Activated CD4-positive, alpha-beta T cell treated with anti-CD3 and anti-CD28 coated beads, Interleukin-2, amount 50 U/mL, for 16 hours (primary cell): ENCODE data around the gene TUBA3E.
"Not testable (repeated sequence)": the region's sequence is repeated elsewhere in the genome, so short reads cannot be mapped to it uniquely, and the experiment has no call there.

Experiments used
- DNase-seq: peaks from one replicate; pipeline ENCODE4 v3.0.0-alpha.2; 2020

Gene TUBA3E

DNA sequence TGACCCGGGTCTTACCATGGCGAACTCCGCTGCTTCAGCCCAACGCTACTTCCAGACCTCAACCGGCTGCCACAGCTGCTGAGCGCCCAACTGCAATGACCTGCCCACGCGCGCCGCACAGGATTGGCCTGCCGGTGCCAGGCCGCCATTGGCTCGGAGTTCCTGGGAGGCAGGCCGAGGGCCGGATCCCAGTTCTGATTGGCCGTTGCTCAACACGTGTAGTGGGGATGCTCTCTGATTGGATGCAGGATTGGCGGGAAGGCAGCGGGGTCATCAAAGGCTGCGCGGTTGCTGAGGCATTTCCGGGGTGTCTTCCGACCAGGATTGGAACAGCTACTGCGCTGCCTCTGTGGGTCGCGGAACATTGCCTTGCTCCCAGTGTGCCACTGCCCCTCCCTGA is at the start of gene TUBA3E:
Gene TUBA3E (minus strand): TSS at position 97 of the 400 bp plus-strand sequence. CDS start 79 bp downstream, at position 18.
- DNase-seq = no peak

GRCh38 chr2:130246430-130246829 is 48.2 kb upstream of the TUBA3E start:
- DNase-seq = no peak

DNA sequence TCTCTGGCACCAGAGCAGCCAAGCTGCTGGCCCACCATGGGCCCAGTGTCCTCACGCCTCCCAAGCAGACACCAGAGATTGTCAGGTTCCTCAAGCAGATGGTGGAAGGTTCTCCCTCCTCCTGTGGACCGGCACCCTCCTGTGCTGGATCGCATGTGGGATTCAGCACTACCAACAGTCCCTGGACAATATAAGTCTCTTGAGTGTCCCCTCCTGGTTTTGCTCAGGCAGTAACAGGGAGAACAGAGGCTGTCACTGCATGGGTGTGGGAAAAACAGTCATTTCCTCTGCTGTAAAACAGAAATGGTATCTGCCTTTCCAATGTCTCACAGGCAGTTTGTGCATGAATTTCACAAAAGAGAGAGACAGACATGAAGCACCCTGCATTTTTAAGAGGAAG is 47.7 kb upstream of the TUBA3E start:
- DNase-seq = no peak

- no peak for DNase-seq
Measured at GRCh38 chr2:130243359-130243758, 45.1 kb upstream of the TUBA3E start.

- no peak for DNase-seq
Measured at GRCh38 chr2:130241041-130241707, 42.9 kb upstream of the TUBA3E start.

DNA sequence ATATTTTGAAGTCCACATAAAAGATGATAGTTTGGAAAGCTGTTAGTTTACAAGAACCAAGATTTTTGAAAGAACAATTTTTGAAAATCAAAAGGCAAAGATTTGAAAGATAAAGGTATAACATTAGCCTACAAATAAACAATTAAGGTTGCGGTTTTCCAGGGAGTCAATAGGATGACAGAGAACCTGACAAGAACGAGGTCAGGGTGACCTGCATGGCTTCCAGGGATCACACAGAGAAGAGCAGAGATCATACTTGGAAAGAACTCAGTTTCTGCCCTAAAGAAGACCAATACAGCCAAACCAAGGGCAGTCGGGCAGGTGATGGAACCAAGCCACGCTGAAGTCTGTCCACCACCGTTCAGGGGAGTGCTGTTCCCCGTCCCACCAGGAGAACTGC is 41.3 kb upstream of the TUBA3E start:
- DNase-seq = not testable (repeated sequence)

- not testable (repeated sequence) for DNase-seq
Measured at GRCh38 chr2:130233066-130233465, 34.8 kb upstream of the TUBA3E start.

GRCh38 chr2:130231656-130232055 is 33.4 kb upstream of the TUBA3E start:
- no peak for DNase-seq

DNA sequence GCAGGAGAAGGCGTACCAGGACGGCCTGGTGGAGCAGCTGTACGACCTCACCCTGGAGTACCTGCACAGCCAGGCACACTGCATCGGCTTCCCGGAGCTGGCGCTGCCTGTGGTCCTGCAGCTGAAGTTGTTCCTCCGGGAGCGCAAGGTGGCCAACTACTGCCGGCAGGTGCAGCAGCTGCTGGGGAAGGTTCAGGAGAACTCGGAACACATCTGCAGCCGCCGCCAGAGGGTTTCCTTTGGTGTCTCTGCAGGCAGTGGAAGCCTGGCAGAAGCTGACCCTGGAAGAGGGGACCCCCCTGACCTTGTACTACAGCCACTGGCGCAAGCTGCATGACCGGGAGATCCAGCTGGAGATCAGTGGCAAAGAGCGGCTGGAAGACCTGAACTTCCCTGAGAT is 32.7 kb upstream of the TUBA3E start:
- DNase-seq = not testable (repeated sequence)

- not testable (repeated sequence) for DNase-seq
Measured at GRCh38 chr2:130230376-130230775, 32.1 kb upstream of the TUBA3E start.

DNA sequence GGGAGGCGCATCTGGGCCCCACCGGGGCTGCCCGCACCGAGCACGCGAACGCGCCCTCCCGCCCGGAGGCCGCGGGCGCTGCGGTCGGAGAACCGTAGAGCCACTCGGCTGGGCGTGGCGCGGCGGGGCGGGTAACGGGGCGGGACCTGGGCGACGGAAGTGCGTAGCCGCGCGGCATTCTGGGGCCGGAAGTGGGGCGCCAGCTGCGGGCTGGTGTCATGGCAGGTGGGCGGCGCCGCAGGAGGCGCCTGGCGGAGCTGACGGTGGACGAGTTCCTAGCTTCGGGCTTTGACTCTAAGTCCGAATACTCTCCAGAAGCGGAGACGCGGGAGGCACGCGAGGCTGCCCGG is 30.9 kb upstream of the TUBA3E start:
- peak; percentile 43 for DNase-seq

DNA sequence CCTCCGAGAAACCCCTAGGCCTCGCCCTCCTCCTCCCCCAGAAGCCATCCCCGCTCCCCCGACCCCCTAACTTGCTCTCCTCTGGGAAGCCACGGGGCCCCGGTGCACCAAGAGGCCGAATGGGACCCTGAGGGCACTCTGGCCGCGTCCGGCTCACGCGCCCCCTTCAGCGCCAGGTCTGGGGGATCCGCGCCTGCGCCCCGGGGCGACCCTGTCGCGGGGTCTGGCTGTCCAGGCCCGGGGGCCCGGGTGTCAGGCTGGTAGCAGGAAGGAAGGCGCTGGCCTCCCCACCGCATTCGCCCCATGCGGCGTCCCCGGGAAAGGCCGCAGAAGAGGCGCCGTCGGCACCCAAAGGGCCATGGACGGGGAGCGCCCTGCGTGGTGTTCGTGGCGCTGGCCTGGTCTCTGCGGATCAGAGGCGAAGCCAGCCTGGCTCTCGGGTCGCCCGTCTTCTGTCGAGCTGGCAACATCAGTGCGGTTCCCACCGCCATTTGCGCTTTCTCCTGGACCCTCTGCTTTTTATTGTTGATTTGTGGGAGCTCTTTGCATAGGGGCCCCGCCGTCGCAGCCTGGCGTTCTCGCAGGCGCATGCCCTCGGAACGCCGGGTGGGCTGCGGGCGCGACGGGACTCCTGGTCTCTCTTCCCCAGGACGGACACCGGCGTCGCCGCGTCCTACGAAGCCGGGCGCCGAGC is 30.4 kb upstream of the TUBA3E start:
- DNase-seq = not testable (repeated sequence)

GRCh38 chr2:130228005-130228404 is 29.8 kb upstream of the TUBA3E start:
- DNase-seq = not testable (repeated sequence)

- DNase-seq = peak; percentile 25
Measured at GRCh38 chr2:130222523-130222922, 24.3 kb upstream of the TUBA3E start.

GRCh38 chr2:130220505-130220904 is 22.3 kb upstream of the TUBA3E start:
- not testable (repeated sequence) for DNase-seq

DNA sequence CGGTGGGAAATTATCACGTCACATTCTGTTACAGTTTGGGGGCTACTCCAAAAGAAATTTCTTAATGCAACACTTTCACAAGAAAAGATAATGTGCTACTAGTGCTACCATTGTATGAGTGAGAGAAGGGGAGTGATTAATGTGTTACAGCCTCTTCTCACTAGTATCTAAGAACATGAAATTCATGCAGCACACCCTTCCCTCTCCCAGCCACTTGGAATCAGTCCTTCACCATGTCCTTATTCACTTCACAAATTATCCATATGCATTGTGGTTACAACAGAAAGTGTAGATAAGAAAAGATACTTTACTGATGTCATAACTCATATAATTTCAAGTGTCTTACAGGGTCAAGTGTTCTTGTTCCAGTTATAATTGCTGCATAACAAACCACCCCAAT is 20.9 kb upstream of the TUBA3E start:
- DNase-seq = not testable (repeated sequence)

DNA sequence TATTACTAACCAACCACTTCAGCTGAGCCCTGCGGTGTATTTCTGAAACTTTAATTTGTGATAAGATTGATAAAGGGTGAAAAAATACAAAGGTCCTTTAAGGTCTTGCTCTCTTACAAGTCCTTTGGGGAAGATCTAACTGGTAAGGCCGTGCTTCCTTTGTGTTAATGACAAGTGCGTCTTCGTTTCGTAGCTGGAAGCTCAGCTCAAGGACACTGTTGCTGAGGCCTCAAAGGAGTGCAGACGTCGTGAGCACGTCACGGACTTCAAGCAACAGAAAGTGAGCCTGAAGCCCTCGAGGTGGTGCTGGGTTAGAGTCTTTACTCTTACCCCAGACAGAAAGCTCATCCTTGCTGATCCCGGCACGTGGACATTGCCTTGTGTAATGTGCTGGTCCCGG is 8.8 kb upstream of the TUBA3E start:
- not testable (repeated sequence) for DNase-seq

GRCh38 chr2:130203150-130203549 is 4.9 kb upstream of the TUBA3E start:
- not testable (repeated sequence) for DNase-seq

DNA sequence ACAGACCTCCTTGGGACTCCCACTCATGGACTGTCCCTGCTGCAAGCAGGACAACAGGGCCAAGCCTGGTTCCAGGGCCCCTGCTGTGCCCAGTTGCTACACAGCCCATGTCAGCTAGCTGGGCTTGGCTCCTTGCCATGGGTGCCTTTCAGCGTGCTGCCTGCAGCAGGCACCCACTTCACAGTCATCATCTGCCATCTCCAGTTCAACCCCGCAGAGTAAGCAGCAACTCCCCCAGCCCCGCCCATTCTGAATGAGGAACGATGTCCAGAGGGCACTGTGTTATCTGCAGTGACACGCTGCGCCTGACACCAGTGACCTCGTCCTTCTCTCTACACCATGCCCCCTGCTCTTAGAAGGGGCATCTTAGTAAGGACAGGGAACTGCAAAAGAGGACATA is 4.3 kb upstream of the TUBA3E start:
- DNase-seq = not testable (repeated sequence)

- not testable (repeated sequence) for DNase-seq
Measured at GRCh38 chr2:130196052-130196451, 2.2 kb downstream of the TUBA3E start.

DNA sequence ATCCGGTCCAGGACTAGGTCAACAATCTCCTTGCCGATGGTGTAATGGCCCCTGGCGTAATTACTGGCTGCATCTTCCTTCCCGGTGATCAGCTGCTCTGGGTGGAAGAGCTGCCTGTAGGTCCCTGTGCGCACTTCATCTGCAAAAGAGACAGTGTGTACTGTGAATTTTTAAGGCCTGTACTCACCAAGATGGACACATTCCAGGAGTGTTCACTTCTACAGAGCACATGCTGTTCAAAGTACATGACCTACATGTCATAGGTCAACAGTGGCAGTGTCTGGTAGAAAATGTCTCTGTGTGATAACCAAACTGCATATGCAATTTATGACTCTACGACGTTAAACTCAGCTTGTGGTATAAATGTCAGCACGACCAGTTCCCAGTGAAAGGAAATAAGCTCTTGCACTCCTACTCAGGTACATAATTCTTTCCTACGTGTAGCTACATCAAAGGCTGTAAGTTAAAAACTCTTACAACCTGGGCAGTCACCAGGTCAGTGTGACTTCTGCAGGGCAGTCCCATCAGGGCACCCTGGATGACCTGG is 3.1 kb downstream of the TUBA3E start:
- DNase-seq = not testable (repeated sequence)

DNA sequence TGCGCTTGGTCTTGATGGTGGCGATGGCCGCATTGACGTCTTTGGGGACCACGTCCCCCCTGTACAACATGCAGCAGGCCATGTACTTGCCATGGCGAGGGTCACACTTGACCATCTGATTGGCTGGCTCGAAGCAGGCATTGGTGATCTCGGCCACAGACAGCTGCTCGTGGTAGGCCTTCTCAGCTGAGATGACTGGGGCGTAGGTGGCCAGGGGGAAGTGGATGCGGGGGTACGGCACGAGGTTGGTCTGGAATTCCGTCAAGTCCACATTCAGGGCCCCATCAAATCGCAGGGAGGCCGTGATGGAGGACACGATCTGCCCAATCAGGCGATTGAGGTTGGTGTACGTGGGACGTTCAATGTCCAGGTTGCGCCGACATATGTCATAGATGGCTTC is 4.4 kb downstream of the TUBA3E start:
- not testable (repeated sequence) for DNase-seq

GRCh38 chr2:130192451-130192850 is 5.8 kb downstream of the TUBA3E start:
- DNase-seq = not testable (repeated sequence)

GRCh38 chr2:130191319-130191718 is 6.9 kb downstream of the TUBA3E start:
- DNase-seq = not testable (repeated sequence)
